Gastroesophageal sphincter (tissue), 3 donors: ENCODE measurements around the gene LCE4A.

Source experiments
- CTCF ChIP-seq, 4 experiments: fragments of 200-600 bp in 2 of 4; fragments of 450-650 bp in 2 of 4; sonication (generic) in 1 of 4; IDR thresholded peaks; one replicate each; pipeline ENCODE4 v1.5.1; 2017 to 2019; ENCODE audit warnings: antibody characterized with exemption in 4 of 4, mild to moderate bottlenecking in 2 of 4, moderate library complexity in 2 of 4
- EP300 ChIP-seq: sonication (generic); formaldehyde crosslinking; IDR thresholded peaks from one replicate; pipeline ENCODE4 v1.6.1; 2017; ENCODE audit warnings: antibody characterized with exemption, mild to moderate bottlenecking
- POLR2A ChIP-seq, 2 donors: fragments of 450-650 bp; IDR thresholded peaks; one replicate each; pipeline ENCODE4 v1.6.1; 2017; ENCODE audit warnings: antibody characterized with exemption in 2 of 2, mild to moderate bottlenecking in 2 of 2, moderate library complexity in 1 of 2
- POLR2AphosphoS5 ChIP-seq: sonication (generic); formaldehyde crosslinking; IDR thresholded peaks from one replicate; pipeline ENCODE4 v1.6.1; 2017; ENCODE audit warnings: antibody characterized with exemption

- no peak for TF ChIP-seq CTCF (IDR thresholded peaks at IDR 0.05)
- TF ChIP-seq POLR2A (IDR thresholded peaks at IDR 0.05), result no peak
- TF ChIP-seq EP300, result no peak
- TF ChIP-seq POLR2AphosphoS5, result no peak
These were observed 44.3 kb downstream of the LCE4A start for GRCh38 chr1:152752225-152752624.
